Fibroblast of lung (primary cell): ENCODE data around the gene CST3.

Experiments
- EZH2 ChIP-seq: IDR thresholded peaks from 2 replicates; pipeline ENCODE4 v1.5.1; 2012; ENCODE audit warnings: low read length, control low read depth, mild to moderate bottlenecking; ENCODE audit errors: missing control alignments
- TF ChIP-seq, protein P1 (sequence below), 2 donors: IDR thresholded peaks in 1 of 2; conservative IDR thresholded peaks in 1 of 2; 1 replicate in 1 of 2; 2 replicates in 1 of 2; pipeline ENCODE4 v1.5.1; 2011 to 2012; ENCODE audit warnings: low read length in 2 of 2, control low read depth in 1 of 2, inconsistent platforms in 1 of 2, low read depth in 1 of 2, mild to moderate bottlenecking in 1 of 2

DNA sequence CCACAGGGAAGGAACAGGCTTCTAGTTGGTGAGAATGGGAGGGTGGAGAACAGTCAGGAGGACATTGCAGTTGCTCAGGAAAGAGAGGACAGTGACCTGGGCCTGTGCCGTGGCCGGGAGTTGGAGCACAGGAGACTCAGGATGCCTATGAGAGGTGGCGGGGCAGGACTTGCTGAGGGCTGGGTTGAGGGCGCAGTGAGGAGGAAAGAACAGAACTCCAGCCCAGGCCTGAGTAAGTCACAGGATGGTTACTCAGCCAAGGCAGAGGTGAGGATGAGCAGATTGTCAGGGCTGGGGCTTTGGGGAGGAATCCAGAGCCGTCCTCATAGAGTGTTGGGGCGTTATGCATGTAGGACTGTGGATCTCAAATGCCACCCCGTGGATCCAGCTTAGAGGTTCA lies 29.9 kb upstream of the CST3 start:
- no peak for TF ChIP-seq EZH2
- TF ChIP-seq, protein P1, sequence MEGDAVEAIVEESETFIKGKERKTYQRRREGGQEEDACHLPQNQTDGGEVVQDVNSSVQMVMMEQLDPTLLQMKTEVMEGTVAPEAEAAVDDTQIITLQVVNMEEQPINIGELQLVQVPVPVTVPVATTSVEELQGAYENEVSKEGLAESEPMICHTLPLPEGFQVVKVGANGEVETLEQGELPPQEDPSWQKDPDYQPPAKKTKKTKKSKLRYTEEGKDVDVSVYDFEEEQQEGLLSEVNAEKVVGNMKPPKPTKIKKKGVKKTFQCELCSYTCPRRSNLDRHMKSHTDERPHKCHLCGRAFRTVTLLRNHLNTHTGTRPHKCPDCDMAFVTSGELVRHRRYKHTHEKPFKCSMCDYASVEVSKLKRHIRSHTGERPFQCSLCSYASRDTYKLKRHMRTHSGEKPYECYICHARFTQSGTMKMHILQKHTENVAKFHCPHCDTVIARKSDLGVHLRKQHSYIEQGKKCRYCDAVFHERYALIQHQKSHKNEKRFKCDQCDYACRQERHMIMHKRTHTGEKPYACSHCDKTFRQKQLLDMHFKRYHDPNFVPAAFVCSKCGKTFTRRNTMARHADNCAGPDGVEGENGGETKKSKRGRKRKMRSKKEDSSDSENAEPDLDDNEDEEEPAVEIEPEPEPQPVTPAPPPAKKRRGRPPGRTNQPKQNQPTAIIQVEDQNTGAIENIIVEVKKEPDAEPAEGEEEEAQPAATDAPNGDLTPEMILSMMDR (conservative IDR thresholded peaks at IDR 0.05 in 1 of 2, IDR thresholded peaks at IDR 0.05 in 1 of 2; ENCODE audit: low read depth in 1 of 2, low read length in 2 of 2) = no peak
